Colon (tissue), 2 donors: ENCODE results near the gene NPAS3.

ENCODE experiments used
- FAIRE-seq: peaks from 2 replicates; lab custom pipeline; 2012; peaks lifted over from hg19 to GRCh38; lab: Jason Lieb, UNC
- donor health status: control.
- donor health status: control.

NPAS3 gene

GRCh38 chr14:33764876-33765650, 826.4 kb downstream of the NPAS3 start:
- no peak for FAIRE-seq

- FAIRE-seq = no peak
Measured at GRCh38 chr14:33767586-33768457, 829.1 kb downstream of the NPAS3 start.

GRCh38 chr14:33768458-33768830, 829.8 kb downstream of the NPAS3 start:
- no peak for FAIRE-seq

DNA sequence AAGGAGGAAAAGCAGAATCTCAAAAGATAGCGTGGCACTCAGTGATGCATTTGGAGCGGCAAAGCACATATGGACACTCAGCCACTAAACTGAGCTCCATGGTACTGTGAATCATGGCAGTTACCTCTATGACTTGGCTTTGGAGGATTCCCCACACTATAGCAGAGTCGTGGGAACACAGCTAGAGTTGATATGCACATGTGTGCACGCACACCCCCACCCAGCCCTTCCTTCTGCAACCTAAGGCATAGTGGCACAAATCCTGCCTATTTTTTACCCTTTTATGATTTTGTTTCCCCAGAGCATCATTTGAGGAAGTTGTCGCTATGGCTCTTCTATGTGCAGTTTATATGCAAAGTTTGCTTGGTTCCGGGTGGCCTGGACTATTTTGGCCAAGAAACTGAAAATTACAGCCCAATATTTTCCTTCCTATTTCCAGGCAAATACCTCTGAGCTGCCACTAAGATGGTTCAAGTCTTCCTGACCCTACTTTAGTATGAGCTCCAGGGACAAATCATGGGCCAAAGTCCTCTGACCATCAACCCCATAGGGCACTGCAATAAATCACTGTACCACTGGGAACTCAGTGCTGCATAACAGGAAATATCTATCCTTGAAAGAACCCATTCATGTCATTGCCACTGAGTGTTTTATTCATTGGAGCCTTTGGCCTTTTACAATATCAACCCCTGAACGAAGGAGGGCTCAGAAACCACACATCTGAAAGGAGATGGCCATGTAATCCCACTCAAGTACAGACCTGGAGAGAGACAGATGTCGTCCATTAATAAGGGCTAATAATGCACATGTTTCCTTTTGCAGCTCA, 834.7 kb downstream of the NPAS3 start:
- no peak for FAIRE-seq

DNA sequence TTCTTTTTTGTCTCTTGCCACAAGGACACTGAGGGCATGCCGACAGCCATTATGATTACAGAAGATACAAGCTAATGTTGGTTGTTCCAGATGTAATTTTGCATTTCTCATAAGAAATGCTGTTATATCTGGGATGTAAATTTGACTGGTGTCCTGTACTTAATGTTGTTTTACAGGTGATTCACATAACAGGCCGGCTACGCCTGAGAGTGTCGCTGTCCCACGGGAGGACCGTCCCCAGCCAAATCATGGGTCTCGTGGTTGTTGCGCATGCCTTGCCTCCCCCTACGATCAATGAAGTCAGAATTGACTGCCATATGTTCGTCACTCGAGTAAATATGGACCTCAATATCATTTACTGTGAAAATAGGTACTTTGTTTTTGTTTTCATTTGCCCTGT, 835.5 kb downstream of the NPAS3 start:
- no peak for FAIRE-seq

GRCh38 chr14:33774723-33775470, 836.2 kb downstream of the NPAS3 start:
- no peak for FAIRE-seq

DNA sequence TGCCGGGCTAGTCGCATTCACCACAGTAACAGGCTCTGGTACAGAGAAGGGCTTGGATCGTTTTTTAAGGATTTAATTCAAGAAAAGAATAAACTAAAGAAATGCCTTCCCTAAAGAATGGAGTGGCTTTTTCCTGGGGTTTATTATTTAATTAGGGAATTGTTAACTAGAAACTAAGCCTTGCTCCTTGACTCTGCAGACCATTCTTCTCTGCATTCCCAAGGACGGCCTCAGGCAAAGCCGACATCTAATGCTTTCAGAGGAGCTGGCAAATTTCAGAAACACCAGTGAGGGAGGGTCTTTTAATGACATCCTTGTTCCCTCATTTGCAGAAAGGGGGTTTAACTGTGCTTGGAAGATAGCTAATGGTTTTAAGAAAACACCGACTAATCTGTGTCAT, 838.2 kb downstream of the NPAS3 start:
- FAIRE-seq = no peak

- FAIRE-seq = no peak
Measured at GRCh38 chr14:33777681-33778080, 839.0 kb downstream of the NPAS3 start.

- no peak for FAIRE-seq
Measured at GRCh38 chr14:33780035-33780434, 841.4 kb downstream of the NPAS3 start.

GRCh38 chr14:33781236-33781635, 842.6 kb downstream of the NPAS3 start:
- FAIRE-seq = no peak

- FAIRE-seq = no peak
Measured at GRCh38 chr14:33782923-33783322, 844.2 kb downstream of the NPAS3 start.

- FAIRE-seq = no peak
Measured at GRCh38 chr14:33786091-33786825, 847.6 kb downstream of the NPAS3 start.

DNA sequence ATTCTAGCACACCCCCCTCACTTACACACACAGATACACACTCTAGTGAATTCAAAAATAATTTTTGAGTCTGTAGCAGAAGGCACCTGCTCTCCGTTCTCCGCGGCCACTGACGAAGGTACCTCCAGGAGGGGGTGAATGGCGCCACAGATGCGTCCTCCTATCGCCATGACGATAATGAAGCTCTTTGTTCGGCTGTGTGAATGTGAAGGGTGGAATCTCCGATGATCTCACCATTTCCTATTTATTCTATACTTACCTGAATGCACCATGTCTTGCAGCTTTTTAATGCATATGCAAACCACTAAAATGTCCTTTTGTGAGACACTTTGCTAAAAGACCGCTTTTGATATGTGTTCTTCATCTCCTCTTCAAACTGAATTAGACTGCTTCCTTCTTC, 849.5 kb downstream of the NPAS3 start:
- FAIRE-seq = no peak

- FAIRE-seq = no peak
Measured at GRCh38 chr14:33790996-33791395, 852.3 kb downstream of the NPAS3 start.

- no peak for FAIRE-seq
Measured at GRCh38 chr14:33792009-33792719, 853.5 kb downstream of the NPAS3 start.

- FAIRE-seq = no peak
Measured at GRCh38 chr14:33792720-33793368, 854.2 kb downstream of the NPAS3 start.

DNA sequence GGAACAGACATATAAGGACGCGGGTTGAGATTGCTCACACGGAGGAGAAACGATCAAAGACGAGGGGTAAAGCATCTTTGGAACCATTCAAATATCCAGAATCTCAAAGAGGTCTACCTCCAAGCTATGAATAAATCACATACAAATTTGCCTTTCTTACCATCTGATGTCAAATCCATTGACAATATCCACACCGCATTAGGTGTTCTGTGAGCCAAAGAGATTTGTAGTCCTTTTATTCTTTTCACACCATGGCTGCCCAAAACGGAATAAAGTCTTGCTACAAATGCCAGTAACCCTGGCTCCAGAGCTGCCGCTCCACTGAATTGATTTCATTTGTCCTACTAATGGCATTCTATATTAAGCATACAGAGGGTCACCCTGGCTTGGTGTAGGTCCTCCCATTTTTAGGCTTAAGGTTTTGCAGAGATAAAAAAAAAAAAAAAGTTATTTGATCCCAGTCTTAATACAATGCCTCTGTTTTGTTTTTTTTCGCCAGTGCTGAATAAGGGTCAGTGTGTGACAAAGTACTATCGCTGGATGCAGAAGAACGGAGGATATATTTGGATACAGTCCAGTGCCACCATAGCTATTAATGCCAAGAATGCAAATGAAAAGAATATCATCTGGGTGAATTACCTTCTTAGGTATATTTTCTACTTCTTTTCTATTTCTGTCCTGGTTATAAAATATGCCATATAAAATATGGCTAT, 854.9 kb downstream of the NPAS3 start:
- FAIRE-seq = no peak

- FAIRE-seq = no peak
Measured at GRCh38 chr14:33794791-33795305, 856.2 kb downstream of the NPAS3 start.

GRCh38 chr14:33796356-33796755, 857.7 kb downstream of the NPAS3 start:
- no peak for FAIRE-seq
